ENCODE data around the gene FXYD5. TPM values are rescaled to one million over a fixed set of nuclear protein-coding genes. Genes with fewer than 3 reads are reported as not detected.

FXYD5 gene
- total and polyA plus RNA-seq, 2 donors (not counting 3 experiments of a cell fraction or from before 2014, with no cell fraction given) = 223 to 290 TPM

DNA sequence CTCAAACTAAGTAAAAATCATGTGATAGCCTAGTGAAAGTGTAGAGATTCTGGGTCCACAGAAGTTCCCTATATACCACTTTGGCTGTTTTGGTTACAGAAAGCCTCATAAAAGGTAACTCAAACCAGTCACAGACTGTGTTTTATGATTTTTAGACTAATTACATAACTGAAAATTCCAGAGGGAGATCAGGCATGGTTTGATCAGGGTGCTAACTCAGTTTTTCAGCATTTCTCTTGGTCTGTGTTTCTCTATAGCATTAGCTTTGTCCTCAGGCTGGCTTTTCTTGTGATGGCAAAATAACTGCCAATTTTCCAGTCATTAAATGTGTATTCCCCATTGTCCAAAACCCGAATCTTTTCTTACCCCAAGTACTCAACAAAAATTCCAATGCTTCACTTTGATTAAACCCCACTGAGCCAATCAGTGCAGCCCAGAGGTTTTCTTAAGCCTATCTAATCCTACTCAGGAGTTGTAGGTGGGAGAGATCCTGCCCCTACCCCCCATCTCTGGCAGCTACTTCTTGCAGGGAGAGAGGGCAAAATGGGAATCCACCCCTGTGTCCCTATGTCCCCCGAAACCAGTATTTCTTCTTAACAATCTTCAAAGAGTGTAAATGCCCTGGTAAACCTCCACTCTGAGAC is 47.5 kb upstream of the FXYD5 start:
- no TSS peak for BruUV-seq (replicated peaks)
- no peaks in the 10 kb centered on the region for H3K9me1 ChIP-seq (replicated peaks; ENCODE audit: control insufficient read depth, extremely low read depth, insufficient read depth, low read length)
- no peak overlapping the region for H3K4me2 ChIP-seq (ENCODE audit: insufficient read depth, low read length)
- intact Hi-C loops (cut with micrococcal nuclease) = no loop called here
- DNase-seq (ENCODE audit: low read depth, low spot score) = no peak
- H2AFZ ChIP-seq (ENCODE audit: low read depth, low read length) = no peak overlapping the region
- H3K9ac ChIP-seq (replicated peaks; ENCODE audit: extremely low read depth, insufficient read depth, low read length) = no peak overlapping the region
- TF ChIP-seq POLR2AphosphoS5 (IDR thresholded peaks at IDR 0.05; ENCODE audit: insufficient read depth, low read depth, low read length) = no peak
- no peak for TF ChIP-seq FOS (IDR thresholded peaks at IDR 0.05; ENCODE audit: borderline replicate concordance, insufficient read depth, low read length)
- TF ChIP-seq EZH2 (IDR thresholded peaks at IDR 0.05; ENCODE audit: borderline replicate concordance, low read depth, low read length, severe bottlenecking) = no peak
- H3K27ac ChIP-seq (ENCODE audit: insufficient read depth, low read depth, low read length) = no peak overlapping the region
- FAIRE-seq = no peak
- no peaks in the 10 kb centered on the region for H3K79me2 ChIP-seq (ENCODE audit: control insufficient read depth, insufficient read depth, low read length)
- POLR2A ChIA-PET = no interaction called here
- no peak overlapping the region for H3K4me3 ChIP-seq (replicated peaks in 1 of 3; ENCODE audit: insufficient read depth in 1 of 3, low read depth in 1 of 3, low read length in 3 of 3)
- no peaks in the 10 kb centered on the region for H4K20me1 ChIP-seq (replicated peaks; ENCODE audit: control insufficient read depth, extremely low read depth, insufficient read depth, low read length)
- dilution Hi-C loops (cut with MboI; ENCODE audit: extremely low pct_ligation_motif_present, low sequenced_read_pairs) = no loop called here
- no peaks in the 10 kb centered on the region for H3K36me3 ChIP-seq (ENCODE audit: control insufficient read depth in 2 of 2, extremely low read depth in 1 of 2, insufficient read depth in 2 of 2, low read length in 2 of 2)
- no peaks in the 10 kb centered on the region for H3K4me1 ChIP-seq (ENCODE audit: control insufficient read depth, extremely low read depth, insufficient read depth, low read length)
- no peaks in the 10 kb centered on the region for H3K9me3 ChIP-seq (replicated peaks; ENCODE audit: control insufficient read depth, insufficient read depth, low read length)
- CTCF ChIA-PET = no interaction called here
- no peaks in the 10 kb centered on the region for H3K27me3 ChIP-seq (ENCODE audit: control insufficient read depth in 2 of 2, insufficient read depth in 2 of 2, low read length in 2 of 2)

GRCh38 chr19:35107545-35107944 is 47.0 kb upstream of the FXYD5 start:
- BruUV-seq (replicated peaks) = no TSS peak

More at GRCh38 chr19:35107545-35107944, 47.0 kb upstream of the FXYD5 start:
- POLR2A ChIA-PET = no interaction called here
- Histone ChIP-seq H3K4me1 (ENCODE audit: control insufficient read depth, extremely low read depth, insufficient read depth, low read length) (no peaks in the 10 kb centered on the region), H3K4me2 (ENCODE audit: insufficient read depth, low read length) (no peak overlapping the region), H4K20me1 (replicated peaks; ENCODE audit: control insufficient read depth, extremely low read depth, insufficient read depth, low read length) (no peaks in the 10 kb centered on the region), H3K27me3 (ENCODE audit: control insufficient read depth in 2 of 2, insufficient read depth in 2 of 2, low read length in 2 of 2) (no peaks in the 10 kb centered on the region), H3K79me2 (ENCODE audit: control insufficient read depth, insufficient read depth, low read length) (no peaks in the 10 kb centered on the region), H3K4me3 (replicated peaks in 1 of 3; ENCODE audit: insufficient read depth in 1 of 3, low read depth in 1 of 3, low read length in 3 of 3) (no peak overlapping the region), H3K9ac (replicated peaks; ENCODE audit: extremely low read depth, insufficient read depth, low read length) (no peak overlapping the region), H3K27ac (ENCODE audit: insufficient read depth, low read depth, low read length) (no peak overlapping the region), H3K36me3 (ENCODE audit: control insufficient read depth in 2 of 2, extremely low read depth in 1 of 2, insufficient read depth in 2 of 2, low read length in 2 of 2) (no peaks in the 10 kb centered on the region), H3K9me1 (replicated peaks; ENCODE audit: control insufficient read depth, extremely low read depth, insufficient read depth, low read length) (no peaks in the 10 kb centered on the region), H2AFZ (ENCODE audit: low read depth, low read length) (no peak overlapping the region), H3K9me3 (replicated peaks; ENCODE audit: control insufficient read depth, insufficient read depth, low read length) (no peaks in the 10 kb centered on the region)
- CTCF ChIA-PET = no interaction called here
- TF ChIP-seq POLR2A (IDR thresholded peaks at IDR 0.05; ENCODE audit: low read depth, low read length) (no peak), JUN (IDR thresholded peaks at IDR 0.05; ENCODE audit: borderline replicate concordance, insufficient read depth, insufficient read length, low read depth) (no peak), FOS (IDR thresholded peaks at IDR 0.05; ENCODE audit: borderline replicate concordance, insufficient read depth, low read length) (no peak), GATA2 (IDR thresholded peaks at IDR 0.05; ENCODE audit: insufficient read depth, insufficient read length, low read depth, low read length) (no peak), POLR2AphosphoS5 (IDR thresholded peaks at IDR 0.05; ENCODE audit: insufficient read depth, low read depth, low read length) (no peak)
- TF ChIP-seq, protein P1, sequence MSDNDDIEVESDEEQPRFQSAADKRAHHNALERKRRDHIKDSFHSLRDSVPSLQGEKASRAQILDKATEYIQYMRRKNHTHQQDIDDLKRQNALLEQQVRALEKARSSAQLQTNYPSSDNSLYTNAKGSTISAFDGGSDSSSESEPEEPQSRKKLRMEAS (IDR thresholded peaks at IDR 0.05; ENCODE audit: insufficient read depth, insufficient read length) = no peak
- intact Hi-C loops (cut with micrococcal nuclease) = no loop called here
- no peak for FAIRE-seq
- DNase-seq (ENCODE audit: low read depth, low spot score) = no peak
- dilution Hi-C loops (cut with MboI; ENCODE audit: extremely low pct_ligation_motif_present, low sequenced_read_pairs) = no loop called here

Data from endothelial cell of umbilical vein (primary cell).